Thyroid gland (tissue), 4 donors: Measurements from ENCODE around the gene INPP4B.

ENCODE experiments used
- CTCF ChIP-seq, 6 experiments: fragments of 200-600 bp in 3 of 6; fragments of 450-650 bp in 3 of 6; sonication (generic) in 3 of 6; IDR thresholded peaks; one replicate each; pipeline ENCODE4 v1.5.1; 2016 to 2019; ENCODE audit warnings: antibody characterized with exemption in 6 of 6, mild to moderate bottlenecking in 2 of 6, inconsistent platforms in 1 of 6, moderate library complexity in 1 of 6
- POLR2A ChIP-seq, 2 donors: fragments of 450-650 bp; IDR thresholded peaks; one replicate each; pipeline ENCODE4 v1.6.1; 2017; ENCODE audit warnings: antibody characterized with exemption in 2 of 2, mild to moderate bottlenecking in 2 of 2, moderate library complexity in 1 of 2

- TF ChIP-seq CTCF (IDR thresholded peaks at IDR 0.05) (no peak), POLR2A (IDR thresholded peaks at IDR 0.05) (no peak)
These were observed 44.1 kb downstream of the INPP4B start for GRCh38 chr4:142801966-142802365.
